GM23248 (cell line): ENCODE measurements around the gene ZBTB22. TPM values are rescaled to one million over a fixed set of nuclear protein-coding genes. Genes with fewer than 3 reads are reported as not detected.

Experiments
- DNase-seq: peaks from one replicate; pipeline ENCODE4 v3.0.0-alpha.2; 2015
- H2AFZ ChIP-seq: fragments of 200-600 bp; sonication (generic); 2 replicates; pipeline ENCODE4 v1.6.1; 2016; ENCODE audit warnings: antibody characterized with exemption
- H3F3A ChIP-seq: fragments of 200-600 bp; sonication (generic); 2 replicates; pipeline ENCODE4 v1.6.1; 2016; ENCODE audit warnings: mild to moderate bottlenecking, antibody characterized with exemption, mixed run types; ENCODE audit not compliant: insufficient read depth
- H3K27ac ChIP-seq: fragments of 200-600 bp; sonication (generic); 2 replicates; pipeline ENCODE4 v1.5.1; 2016; ENCODE audit warnings: mild to moderate bottlenecking
- H3K27me3 ChIP-seq: fragments of 200-600 bp; sonication (generic); replicated peaks from 2 replicates; pipeline ENCODE4 v1.6.1; 2016; ENCODE audit warnings: mild to moderate bottlenecking; ENCODE audit not compliant: insufficient read depth
- H3K36me3 ChIP-seq: fragments of 200-600 bp; sonication (generic); 2 replicates; pipeline ENCODE4 v1.6.1; 2016; ENCODE audit warnings: low read depth, mild to moderate bottlenecking
- H3K4me1 ChIP-seq: fragments of 200-600 bp; sonication (generic); 2 replicates; pipeline ENCODE4 v1.6.1; 2016; ENCODE audit warnings: mild to moderate bottlenecking; ENCODE audit not compliant: insufficient read depth
- H3K4me2 ChIP-seq: fragments of 200-600 bp; sonication (generic); one replicate; pipeline ENCODE4 v1.6.1; 2016; ENCODE audit warnings: mild to moderate bottlenecking; ENCODE audit not compliant: unreplicated experiment
- H3K4me3 ChIP-seq: fragments of 200-600 bp; sonication (generic); 2 replicates; pipeline ENCODE4 v1.5.1; 2016; ENCODE audit warnings: mild to moderate bottlenecking
- H3K79me2 ChIP-seq: fragments of 200-600 bp; sonication (generic); 2 replicates; pipeline ENCODE4 v1.6.1; 2016; ENCODE audit warnings: mild to moderate bottlenecking; ENCODE audit not compliant: insufficient read depth
- H3K9ac ChIP-seq: fragments of 200-600 bp; sonication (generic); 2 replicates; pipeline ENCODE4 v1.6.1; 2016; ENCODE audit warnings: mild to moderate bottlenecking
- H3K9me2 ChIP-seq: fragments of 200-600 bp; sonication (generic); 2 replicates; pipeline ENCODE4 v1.6.1; 2016; ENCODE audit warnings: mixed run types, mild to moderate bottlenecking, moderate library complexity; ENCODE audit not compliant: insufficient read depth
- H3K9me3 ChIP-seq: fragments of 200-600 bp; sonication (generic); one replicate; pipeline ENCODE4 v1.6.1; 2017; ENCODE audit warnings: low read depth
- H4K20me1 ChIP-seq: fragments of 200-600 bp; sonication (generic); 2 replicates; pipeline ENCODE4 v1.6.0; 2016; ENCODE audit not compliant: insufficient read depth
- EZH2 ChIP-seq: fragments of 200-600 bp; sonication (generic); IDR thresholded peaks from 2 replicates; pipeline ENCODE4 v1.6.1; 2018; ENCODE audit warnings: antibody characterized with exemption, mild to moderate bottlenecking; ENCODE audit not compliant: insufficient read depth, poor library complexity, severe bottlenecking
- EZH2phosphoT487 ChIP-seq: fragments of 200-600 bp; sonication (generic); IDR thresholded peaks from 2 replicates; pipeline ENCODE4 v1.6.1; 2018; ENCODE audit warnings: antibody characterized with exemption, moderate library complexity, mild to moderate bottlenecking, low read depth; ENCODE audit not compliant: insufficient read depth
- WGBS, 2 experiments: methylation state at CpG; one replicate each; pipeline ENCODE4 v1.1.6; 2015 to 2017; ENCODE audit warnings: low lambda C conversion rate in 2 of 2, low coverage in 1 of 2; ENCODE audit errors: missing lambda C conversion rate in 2 of 2; 5-methylcytosine and 5-hydroxymethylcytosine counted together
- in situ Hi-C: fragments of 300-500 bp; cut with MboI; formaldehyde crosslinking; loops from 2 replicates; pipeline ENCODE4 v1.15.0; 2020
- microRNA-seq: library from miRNA; unstranded; fragments of <30 nt; microRNA quantifications from one replicate; pipeline ENCODE4, GENCODE V29; 2016; ENCODE audit warnings: borderline number of aligned reads
- polyA plus RNA-seq: library from polyadenylated mRNA; unstranded; fragments of >200 nt; fragmentation: Nextera tagmentation; extraction: Ambion mirVana; gene quantifications from 2 replicates; pipeline ENCODE4 v1.2.1, GENCODE V29; 2016
- total RNA-seq: library from RNA; depleted of rRNA; stranded (reverse); fragments of >200 nt; shearing (Covaris generic); gene quantifications from 2 replicates; pipeline ENCODE4 v1.2.3, GENCODE V29; 2014; rRNA removed

ZBTB22 gene
- total and polyA plus RNA-seq, 2 experiments from 2014 or later = 9.8 to 18.3 TPM

DNA sequence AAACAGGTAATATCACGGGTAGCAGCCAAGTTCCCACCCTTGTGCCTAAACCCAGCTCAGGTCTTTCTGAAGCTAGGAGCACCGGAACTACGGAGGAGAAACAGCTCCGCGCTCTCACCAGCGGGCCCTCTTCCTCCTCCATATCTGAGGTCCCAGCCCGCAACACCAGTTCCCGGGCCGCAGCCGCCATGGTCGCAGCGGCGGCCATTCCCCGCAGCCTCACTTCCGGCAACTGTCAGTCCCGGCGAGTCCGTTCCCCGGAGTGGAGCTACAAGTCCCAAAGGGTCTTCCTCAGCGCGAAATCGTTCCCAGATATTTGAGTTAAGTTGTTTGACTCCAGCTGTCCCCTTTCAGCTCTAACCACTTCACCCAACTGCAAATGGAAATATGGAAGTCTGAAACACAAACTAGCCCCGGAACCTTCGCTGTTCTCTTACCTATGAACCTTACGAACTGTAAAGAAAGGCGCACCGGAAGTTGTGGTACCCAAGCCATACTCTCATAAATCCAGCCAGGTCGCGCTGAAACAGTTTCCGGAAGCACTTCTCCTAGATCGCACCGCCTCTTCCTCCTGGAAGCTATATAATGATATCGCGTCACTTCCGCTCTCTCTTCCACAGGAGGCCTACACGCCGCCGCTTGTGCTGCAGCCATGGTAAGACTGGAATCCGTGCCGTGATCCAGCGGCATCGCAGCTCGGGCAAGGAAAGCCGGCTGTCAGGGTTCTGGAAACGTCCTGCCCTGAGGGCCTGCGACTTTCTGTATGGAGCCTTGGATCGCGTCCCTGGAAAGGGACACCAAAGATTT is 45.9 kb downstream of the ZBTB22 start, which contains the start of the genes RPS18 and VPS52:
RPS18 (plus strand) TSS at position 608 of the 807 bp plus-strand sequence; CDS start at position 653, 45 bp downstream.
VPS52 (minus strand) TSS at position 409 of the 807 bp plus-strand sequence; CDS start at position 208, 201 bp downstream.
- H3K79me2 ChIP-seq = peaks cover 73% of the 10 kb centered on the region
- no peaks in the 10 kb centered on the region for H3K9me3 ChIP-seq
- peaks cover 47% of the 10 kb centered on the region for H3F3A ChIP-seq
- no peaks in the 10 kb centered on the region for H3K9me2 ChIP-seq
- TF ChIP-seq EZH2 = no peak
- no peak for TF ChIP-seq EZH2phosphoT487
- in situ Hi-C loops = no loop called here
- H3K27me3 ChIP-seq = no peaks in the 10 kb centered on the region
- peak within 1 kb of the TSS; percentile 81 for H3K27ac ChIP-seq
- peak within 1 kb of the TSS; percentile 79 for H3K4me3 ChIP-seq
- 0 to 1% methylated on average over 48 of the region's 48 CpGs for WGBS, 2 experiments
- DNase-seq = peak; percentile 99
- peaks cover 4% of the 10 kb centered on the region; the same call in 1 of the 2 replicates for H4K20me1 ChIP-seq
- H3K4me1 ChIP-seq = peaks cover 39% of the 10 kb centered on the region
- peak within 1 kb of the TSS; percentile 98 for H3K4me2 ChIP-seq
- peaks cover 45% of the 10 kb centered on the region for H3K36me3 ChIP-seq
- peak within 1 kb of the TSS; percentile 86 for H2AFZ ChIP-seq
- H3K9ac ChIP-seq = peak within 1 kb of the TSS; percentile 88

DNA sequence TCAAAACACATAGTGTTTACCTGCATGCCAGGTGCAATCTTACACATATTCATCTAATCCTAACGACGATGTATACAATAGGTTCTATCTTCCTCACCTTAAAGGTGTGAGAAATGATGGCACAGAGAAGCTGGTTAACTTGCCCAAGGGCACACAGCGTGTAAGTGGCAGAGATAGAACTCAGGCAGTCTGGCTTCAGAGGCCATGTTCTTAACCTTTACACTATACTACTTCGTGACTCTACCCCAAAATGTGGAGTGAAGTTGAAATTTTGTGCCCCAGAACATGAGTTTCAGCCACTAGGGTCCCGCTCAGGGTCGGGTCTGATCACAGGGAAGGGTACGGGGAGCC is 46.5 kb downstream of the ZBTB22 start:
- Histone ChIP-seq H3K9me3 (no peaks in the 10 kb centered on the region), H3K4me3 (peak overlapping the region; percentile 79), H3K4me1 (peaks cover 33% of the 10 kb centered on the region), H3K27me3 (no peaks in the 10 kb centered on the region), H3K9me2 (no peaks in the 10 kb centered on the region), H2AFZ (peak overlapping the region; percentile 86), H3K27ac (peak overlapping the region; percentile 81), H3K79me2 (peaks cover 72% of the 10 kb centered on the region), H4K20me1 (peaks cover 4% of the 10 kb centered on the region; the same call in 1 of the 2 replicates), H3K9ac (peak overlapping the region; percentile 88), H3F3A (peaks cover 41% of the 10 kb centered on the region), H3K4me2 (peak overlapping the region; percentile 87), H3K36me3 (peaks cover 47% of the 10 kb centered on the region)
- WGBS, 2 experiments = 3 to 4% methylated on average over 7 of the region's 7 CpGs
- in situ Hi-C loops = no loop called here
- peak; percentile 55 for DNase-seq
- TF ChIP-seq EZH2 = no peak

Small RNA genes lying within 50 kb of the gene (microRNA-seq; reads per million reads assigned to microRNA genes)
- gene MIR6834 (not detected), gene MIR6873 (not detected)

Other genes starting within 250 kb of the ZBTB22 start
- 0.89 and 2.5 TPM in 2 replicates for gene HLA-DPA1, start 244.1 kb downstream of the ZBTB22 start, total RNA-seq
- gene HLA-DPA1, start 244.1 kb downstream of the ZBTB22 start, polyA plus RNA-seq = 4.2 and 4.9 TPM in 2 replicates
- gene HLA-DPB1, start 241.8 kb downstream of the ZBTB22 start, total RNA-seq = 12.5 and 14.9 TPM in 2 replicates
- 17.8 and 18.9 TPM in 2 replicates for gene HLA-DPB1, start 241.8 kb downstream of the ZBTB22 start, polyA plus RNA-seq
- gene COL11A2, start 125.3 kb downstream of the ZBTB22 start, total RNA-seq = 0.25 and 0.32 TPM in 2 replicates
- 0.05 and 0.31 TPM in 2 replicates for gene COL11A2, start 125.3 kb downstream of the ZBTB22 start, polyA plus RNA-seq
- 27.7 and 28.8 TPM in 2 replicates for gene RXRB, start 117.1 kb downstream of the ZBTB22 start, total RNA-seq
- gene RXRB, start 117.1 kb downstream of the ZBTB22 start, polyA plus RNA-seq = 28.1 and 28.9 TPM in 2 replicates
- 126 and 147 TPM in 2 replicates for gene SLC39A7, start 116.9 kb downstream of the ZBTB22 start, total RNA-seq
- gene SLC39A7, start 116.9 kb downstream of the ZBTB22 start, polyA plus RNA-seq = 24.7 and 26.9 TPM in 2 replicates
- gene HSD17B8, start 113.1 kb downstream of the ZBTB22 start, total RNA-seq = 1.8 and 3.7 TPM in 2 replicates
- gene HSD17B8, start 113.1 kb downstream of the ZBTB22 start, polyA plus RNA-seq = 5.3 and 5.6 TPM in 2 replicates
- gene RING1, start 109.2 kb downstream of the ZBTB22 start, total RNA-seq = 35.8 and 37.6 TPM in 2 replicates
- gene RING1, start 109.2 kb downstream of the ZBTB22 start, polyA plus RNA-seq = 11.3 and 12.7 TPM in 2 replicates
- 32.3 and 38.8 TPM in 2 replicates for gene VPS52, start 45.9 kb downstream of the ZBTB22 start, total RNA-seq
- 33.9 and 35.3 TPM in 2 replicates for gene VPS52, start 45.9 kb downstream of the ZBTB22 start, polyA plus RNA-seq
- 2,521 and 3,021 TPM in 2 replicates for gene RPS18, start 45.7 kb downstream of the ZBTB22 start, total RNA-seq
- gene RPS18, start 45.7 kb downstream of the ZBTB22 start, polyA plus RNA-seq = 1,848 and 1,924 TPM in 2 replicates
- gene B3GALT4, start 40.6 kb downstream of the ZBTB22 start, total RNA-seq = 2.6 and 2.7 TPM in 2 replicates
- gene B3GALT4, start 40.6 kb downstream of the ZBTB22 start, polyA plus RNA-seq = 2.4 and 2.7 TPM in 2 replicates
- 64.4 and 81.9 TPM in 2 replicates for gene WDR46, start 28.5 kb downstream of the ZBTB22 start, total RNA-seq
- 79.4 and 90.9 TPM in 2 replicates for gene WDR46, start 28.5 kb downstream of the ZBTB22 start, polyA plus RNA-seq
- 31.9 and 38.7 TPM in 2 replicates for gene PFDN6, start 28.1 kb downstream of the ZBTB22 start, total RNA-seq
- 7.9 and 9.1 TPM in 2 replicates for gene PFDN6, start 28.1 kb downstream of the ZBTB22 start, polyA plus RNA-seq
- gene RGL2, start 18.8 kb downstream of the ZBTB22 start, total RNA-seq = 18.5 and 21.1 TPM in 2 replicates
- gene RGL2, start 18.8 kb downstream of the ZBTB22 start, polyA plus RNA-seq = 22.4 and 23.3 TPM in 2 replicates
- 62.3 and 68.7 TPM in 2 replicates for gene TAPBP, start 3.7 kb downstream of the ZBTB22 start, total RNA-seq
- gene TAPBP, start 3.7 kb downstream of the ZBTB22 start, polyA plus RNA-seq = 75.8 and 78.4 TPM in 2 replicates
- 24.8 and 27.8 TPM in 2 replicates for gene DAXX, start 5.2 kb upstream of the ZBTB22 start, total RNA-seq
- gene DAXX, start 5.2 kb upstream of the ZBTB22 start, polyA plus RNA-seq = 42.2 and 49.3 TPM in 2 replicates
- gene KIFC1, start 74.1 kb upstream of the ZBTB22 start, total RNA-seq = 14.4 and 14.5 TPM in 2 replicates
- gene KIFC1, start 74.1 kb upstream of the ZBTB22 start, polyA plus RNA-seq = 3.9 and 4.0 TPM in 2 replicates
- gene PHF1, start 93.3 kb upstream of the ZBTB22 start, total RNA-seq = 39.8 and 44.9 TPM in 2 replicates
- 24.5 TPM in 2 replicates for gene PHF1, start 93.3 kb upstream of the ZBTB22 start, polyA plus RNA-seq
- gene CUTA, start 100.4 kb upstream of the ZBTB22 start, total RNA-seq = 197 and 204 TPM in 2 replicates
- gene CUTA, start 100.4 kb upstream of the ZBTB22 start, polyA plus RNA-seq = 397 and 404 TPM in 2 replicates
- 2.8 and 3.7 TPM in 2 replicates for gene SYNGAP1, start 102.3 kb upstream of the ZBTB22 start, total RNA-seq
- 0.42 and 0.65 TPM in 2 replicates for gene SYNGAP1, start 102.3 kb upstream of the ZBTB22 start, polyA plus RNA-seq
- gene ZBTB9, start 136.8 kb upstream of the ZBTB22 start, total RNA-seq = 2.0 and 3.5 TPM in 2 replicates
- 7.0 and 7.3 TPM in 2 replicates for gene ZBTB9, start 136.8 kb upstream of the ZBTB22 start, polyA plus RNA-seq